GM19351 (cell line): ENCODE measurements around the gene TCHP.

Experiments used
- ATAC-seq: cut with Tn5 transposase; IDR thresholded peaks from one replicate; pipeline ENCODE4 v1.9.1; 2021; ENCODE audit warnings: mild to moderate bottlenecking, moderate library complexity; ENCODE audit not compliant: unreplicated experiment

TCHP gene

DNA sequence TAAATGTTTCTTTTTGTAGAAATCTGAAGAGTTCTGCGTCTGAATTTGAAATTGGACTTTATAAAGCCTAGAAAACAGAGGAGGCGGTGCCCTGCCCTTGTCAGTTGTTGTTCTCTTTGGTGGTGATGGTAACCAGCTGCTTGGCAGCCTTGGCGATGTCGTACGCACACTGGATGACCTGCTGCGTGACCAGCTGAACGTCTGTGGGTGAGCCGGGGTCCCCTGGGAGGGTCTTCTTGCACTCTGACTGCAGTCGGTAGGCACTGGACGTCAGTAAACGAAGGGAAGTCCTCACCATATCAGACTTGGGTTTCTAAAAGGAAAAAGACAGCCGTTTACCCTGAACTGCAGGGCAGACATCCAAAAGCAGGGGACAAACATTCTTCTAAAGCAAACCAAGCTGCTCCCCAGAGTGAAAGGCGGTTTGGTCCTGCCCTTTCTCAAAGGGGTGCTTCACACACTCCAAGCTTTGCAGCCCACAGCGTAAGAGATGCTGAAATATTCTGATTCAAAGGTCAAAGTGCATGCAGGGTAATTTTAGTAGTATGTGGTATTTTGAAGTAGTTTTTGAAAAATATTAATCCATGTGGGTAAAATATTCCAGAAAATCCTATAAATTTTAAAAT lies 32.9 kb downstream of the TCHP start:
- ATAC-seq: no peak

DNA sequence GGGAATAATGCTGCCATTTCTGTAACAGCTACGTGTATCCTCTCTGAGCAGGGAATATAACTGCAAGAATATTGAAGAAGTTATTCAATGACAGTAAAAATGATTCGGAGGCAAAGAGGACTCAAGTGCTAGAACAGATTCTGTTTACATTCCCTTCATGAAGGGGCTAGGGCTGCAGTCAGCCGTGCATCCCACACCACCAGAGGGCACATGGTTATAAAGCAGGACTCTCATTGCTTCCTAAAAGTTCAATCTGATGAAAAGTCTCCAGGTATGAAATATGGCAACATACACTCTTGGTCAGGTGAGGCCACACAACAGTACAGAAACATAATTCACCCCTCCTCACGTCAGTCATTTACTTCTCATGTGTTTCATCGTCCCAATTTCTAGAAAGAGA lies 34.0 kb downstream of the TCHP start:
- no peak for ATAC-seq

- no peak for ATAC-seq
Observed at GRCh38 chr12:109937371-109937770, 37.3 kb downstream of the TCHP start.

DNA sequence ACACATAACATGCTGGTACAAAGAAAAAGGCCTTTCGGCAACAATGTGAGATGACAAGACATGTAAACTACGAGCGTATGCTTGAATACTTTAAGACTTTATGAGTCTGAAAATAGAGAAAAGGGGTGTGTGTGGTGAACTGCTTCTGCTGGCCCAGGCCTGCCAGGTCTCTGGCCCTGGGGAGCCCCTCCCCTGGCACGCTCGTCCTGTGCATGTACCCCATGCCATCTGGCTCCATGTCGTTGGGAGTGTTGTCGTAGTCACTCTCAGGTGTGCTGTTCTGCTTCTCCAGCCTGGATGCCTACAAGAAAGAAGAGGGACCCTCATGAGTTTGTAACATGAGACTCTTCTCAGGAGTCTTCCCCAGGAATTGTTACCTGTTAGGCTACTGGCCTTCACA lies 38.9 kb downstream of the TCHP start:
- no peak for ATAC-seq

DNA sequence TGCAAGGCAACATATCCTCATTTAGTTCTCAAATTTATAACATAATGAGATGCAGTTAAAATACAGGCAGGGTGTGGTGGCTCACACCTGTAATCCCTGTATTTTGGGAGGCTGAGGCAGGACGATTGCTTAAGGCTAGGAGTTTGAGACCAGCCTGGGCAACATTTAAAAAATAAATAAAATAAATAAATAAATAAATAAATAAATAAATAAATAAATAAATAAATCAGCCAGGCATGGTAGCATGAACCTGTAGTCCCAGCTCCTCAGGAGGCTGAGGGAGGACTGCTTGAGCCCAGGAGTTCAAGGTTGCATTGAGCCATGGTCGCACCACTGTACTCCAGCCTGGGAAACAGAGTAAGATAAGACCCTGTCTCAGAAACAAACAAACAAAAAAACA lies 39.4 kb downstream of the TCHP start:
- ATAC-seq: no peak

GRCh38 chr12:109940339-109940923 lies 40.4 kb downstream of the TCHP start:
- ATAC-seq: no peak

DNA sequence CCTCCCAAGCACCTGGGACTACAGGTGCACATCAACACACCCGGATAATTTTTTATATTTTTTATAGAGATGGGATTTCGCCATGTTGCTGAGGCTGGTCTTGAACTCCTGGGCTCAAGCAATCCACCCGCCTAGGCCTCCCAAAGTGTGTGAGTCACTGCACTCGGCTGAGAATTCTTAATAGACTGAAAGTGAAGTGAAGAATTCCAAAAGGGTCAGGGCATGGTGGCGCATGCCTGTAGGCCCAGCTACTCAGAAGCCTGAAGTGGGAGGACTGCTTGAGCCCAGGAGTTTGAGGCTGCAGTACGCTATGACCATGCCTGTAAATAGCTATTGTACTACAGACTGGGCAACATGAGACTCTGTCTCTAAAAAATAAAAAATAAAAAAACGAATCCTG lies 43.7 kb downstream of the TCHP start:
- ATAC-seq: no peak

GRCh38 chr12:109944561-109945359 lies 44.7 kb downstream of the TCHP start:
- ATAC-seq: no peak

GRCh38 chr12:109946505-109946904 lies 46.4 kb downstream of the TCHP start:
- ATAC-seq: no peak

- no peak for ATAC-seq
Observed at GRCh38 chr12:109946913-109947312, 46.8 kb downstream of the TCHP start.

DNA sequence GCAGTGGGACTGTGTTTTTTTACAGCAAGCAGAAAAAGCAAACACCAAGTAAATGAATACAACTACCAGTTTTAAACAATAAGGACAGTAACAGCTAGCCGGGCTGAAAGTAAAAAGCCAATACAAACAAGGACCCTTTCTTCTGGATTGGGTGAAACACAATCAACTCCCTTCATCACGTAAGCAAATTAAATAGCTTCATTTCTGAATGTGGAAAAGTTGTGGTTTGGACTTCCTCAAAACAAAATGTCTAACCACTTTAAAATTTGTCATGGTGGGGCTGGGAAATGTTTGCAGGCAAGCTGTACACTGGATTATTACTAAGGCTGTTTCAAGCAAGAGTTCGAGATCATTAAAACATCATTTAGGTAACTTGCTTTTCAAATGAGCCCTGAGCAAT lies 47.4 kb downstream of the TCHP start:
- ATAC-seq: no peak

GRCh38 chr12:109948368-109948767 lies 48.3 kb downstream of the TCHP start:
- ATAC-seq: no peak

DNA sequence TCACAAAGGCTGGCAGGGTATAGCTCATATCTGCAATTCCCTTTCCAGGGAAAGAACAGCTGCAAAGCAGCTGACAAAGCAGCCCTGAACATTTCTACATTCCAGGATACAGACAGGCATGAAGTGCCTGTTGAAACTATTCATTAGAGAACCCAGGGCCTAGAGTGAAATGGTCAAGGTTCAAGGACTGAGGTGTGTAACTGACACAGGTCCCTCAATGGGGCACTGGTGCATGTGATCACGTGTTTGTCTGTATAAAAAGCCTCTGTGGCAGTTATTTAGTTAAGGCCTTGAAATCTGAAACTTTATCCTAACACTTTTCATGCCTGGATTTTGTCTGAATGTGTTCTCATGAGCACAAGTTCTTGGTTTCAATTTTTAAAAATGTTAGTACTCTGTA lies 49.0 kb downstream of the TCHP start:
- no peak for ATAC-seq

DNA sequence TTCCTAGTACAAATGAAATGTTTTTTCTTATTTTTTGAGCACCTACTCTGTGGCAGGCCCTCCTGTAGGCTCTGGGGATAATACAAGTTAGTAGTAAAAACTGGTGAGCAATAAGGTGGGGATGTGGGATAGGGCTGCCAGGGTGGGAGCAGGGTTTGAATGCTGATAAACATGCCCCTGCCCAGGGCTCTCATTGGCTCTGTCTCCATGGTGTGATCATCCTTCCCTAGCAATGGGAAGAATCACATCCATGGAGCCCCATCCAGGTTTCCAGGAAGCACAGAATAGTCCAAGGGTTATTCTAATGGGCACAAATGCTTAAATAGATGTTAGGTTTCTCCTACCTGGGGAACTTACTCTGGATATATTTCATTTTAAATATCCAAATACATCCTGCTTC lies 50.6 kb downstream of the TCHP start:
- ATAC-seq: no peak

- ATAC-seq: no peak
Observed at GRCh38 chr12:109951136-109951535, 51.1 kb downstream of the TCHP start.

GRCh38 chr12:109951751-109952150 lies 51.7 kb downstream of the TCHP start:
- ATAC-seq: no peak

DNA sequence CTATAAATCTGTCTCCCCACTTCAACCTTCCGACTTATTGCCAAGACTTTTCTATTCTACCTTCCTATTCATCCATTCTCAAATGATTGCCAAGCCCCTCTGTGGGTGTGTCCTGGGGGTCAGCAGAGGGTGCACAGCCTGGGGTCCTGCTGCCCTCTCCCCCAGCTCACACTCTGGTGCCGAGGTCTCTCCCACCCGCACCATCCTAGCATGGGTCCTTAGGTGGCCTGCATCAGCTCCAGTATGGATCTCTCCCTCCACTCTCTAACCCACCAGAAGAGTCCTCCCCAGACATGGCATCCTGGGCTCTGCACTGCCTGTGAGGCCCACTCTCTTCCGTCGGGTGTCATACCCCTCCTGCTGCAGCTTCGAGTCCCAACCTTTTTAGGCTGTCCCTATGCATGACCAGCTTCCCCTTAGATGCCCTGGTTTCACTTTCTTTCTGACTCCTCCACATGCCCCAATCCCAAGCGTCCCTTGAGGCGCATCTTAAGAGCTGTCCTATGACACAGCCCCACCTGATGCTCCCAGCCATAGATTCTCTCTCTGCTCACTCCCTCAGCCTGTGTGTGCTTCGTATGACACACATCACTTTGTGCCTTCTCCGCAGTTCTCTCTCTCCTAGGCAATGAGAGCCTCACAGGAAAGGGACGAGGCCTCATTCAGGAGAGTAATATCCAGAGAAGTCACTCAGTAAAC lies 52.2 kb downstream of the TCHP start:
- ATAC-seq: no peak

GRCh38 chr12:109952873-109953272 lies 52.8 kb downstream of the TCHP start:
- no peak for ATAC-seq

GRCh38 chr12:109953656-109954055 lies 53.6 kb downstream of the TCHP start:
- ATAC-seq: no peak

- ATAC-seq: no peak
Observed at GRCh38 chr12:109958374-109958773, 58.3 kb downstream of the TCHP start.

- ATAC-seq: no peak
Observed at GRCh38 chr12:109959411-109960093, 59.5 kb downstream of the TCHP start.
